CD4-positive, alpha-beta memory T cell (primary cell): ENCODE measurements around the gene TSHZ2. TPM values are rescaled to one million over a fixed set of nuclear protein-coding genes. Genes with fewer than 3 reads are reported as not detected.
A peak's percentile ranks its signal among the peaks of the same experiment; 100 is the strongest.

Source experiments
- CTCF ChIA-PET: fragments of 350-600 bp; sonication (Branson Sonifier 250); formaldehyde crosslinking; loops from one replicate; lab custom pipeline; 2021; ENCODE audit warnings: inconsistent platforms; ENCODE audit not compliant: partially characterized antibody; lab: Charles Lee
- POLR2A ChIA-PET: fragments of 350-600 bp; sonication (Branson Sonifier 250); formaldehyde crosslinking; loops from one replicate; lab custom pipeline; 2021; ENCODE audit not compliant: partially characterized antibody; lab: Charles Lee
- DNase-seq, 5 donors: peaks; one replicate each; pipeline versions ENCODE4 v3.0.0 to v3.0.0-alpha.2; 2020 to 2022; ENCODE audit warnings: mixed read lengths in 1 of 5
- H3K27ac ChIP-seq: one replicate; pipeline ENCODE4 v1.7.0; 2013; ENCODE audit warnings: low read depth, low read length
- H3K27me3 ChIP-seq: 2 replicates; pipeline ENCODE4 v1.7.0; 2013; ENCODE audit warnings: mild to moderate bottlenecking, low read length, moderate library complexity; ENCODE audit not compliant: insufficient read depth
- H3K36me3 ChIP-seq: 2 replicates; pipeline ENCODE4 v1.7.0; 2013; ENCODE audit warnings: mild to moderate bottlenecking, low read length, moderate library complexity; ENCODE audit not compliant: insufficient read depth
- H3K4me1 ChIP-seq: 2 replicates; pipeline ENCODE4 v1.7.0; 2013; ENCODE audit warnings: mild to moderate bottlenecking, low read length, moderate library complexity; ENCODE audit not compliant: insufficient read depth
- H3K4me3 ChIP-seq, 2 donors: one replicate each; pipeline ENCODE4 v1.7.0; 2013; ENCODE audit warnings: low read length in 2 of 2, mild to moderate bottlenecking in 1 of 2
- H3K9me3 ChIP-seq, 2 donors: one replicate each; pipeline ENCODE4 v1.7.0; 2013; ENCODE audit warnings: low read length in 2 of 2, control low read depth in 1 of 2; ENCODE audit not compliant: control insufficient read depth in 1 of 2
- H3K27ac Mint-ChIP-seq, 7 donors: one replicate each; pipeline ENCODE4 v1.8.0; 2020 to 2021; ENCODE audit warnings: mixed read lengths in 7 of 7, mild to moderate bottlenecking in 6 of 7, inconsistent platforms in 3 of 7, moderate library complexity in 3 of 7
- H3K27me3 Mint-ChIP-seq, 2 donors: one replicate each; pipeline ENCODE4 v1.8.0; 2020 to 2021; ENCODE audit warnings: mixed read lengths in 2 of 2
- H3K36me3 Mint-ChIP-seq, 2 donors: one replicate each; pipeline ENCODE4 v1.8.0; 2020 to 2021; ENCODE audit warnings: mixed read lengths in 2 of 2, inconsistent platforms in 1 of 2, mild to moderate bottlenecking in 1 of 2
- H3K4me1 Mint-ChIP-seq, 4 donors: one replicate each; pipeline ENCODE4 v1.8.0; 2020 to 2021; ENCODE audit warnings: mixed read lengths in 4 of 4, mild to moderate bottlenecking in 1 of 4
- H3K4me3 Mint-ChIP-seq, 8 donors: one replicate each; pipeline ENCODE4 v1.8.0; 2020 to 2021; ENCODE audit warnings: mixed read lengths in 8 of 8, mild to moderate bottlenecking in 7 of 8, moderate library complexity in 6 of 8, inconsistent platforms in 3 of 8
- H3K9me3 Mint-ChIP-seq, 8 donors: one replicate each; pipeline ENCODE4 v1.8.0; 2020 to 2021; ENCODE audit warnings: mixed read lengths in 8 of 8, mild to moderate bottlenecking in 5 of 8, inconsistent platforms in 3 of 8, moderate library complexity in 1 of 8
- intact Hi-C: fragments of 100-400 bp; cut with micrococcal nuclease; formaldehyde crosslinking; loops from one replicate; pipeline ENCODE4 v1.15.1; 2023
- polyA plus RNA-seq, 2 donors: library from polyadenylated mRNA; unstranded; fragments of 300-500 nt; fragmentation: Illumina TruSeq; gene quantifications; one replicate each; pipeline ENCODE4 v1.2.3, GENCODE V29; 2021
- total RNA-seq, 2 experiments: library from RNA; stranded (reverse); gene quantifications; one replicate each; pipeline ENCODE4 v1.2.3, GENCODE V29; 2021

TSHZ2 gene
- total and polyA plus RNA-seq, 4 experiments from 2014 or later: 2.3 to 31.8 (median 17.1) TPM

DNA sequence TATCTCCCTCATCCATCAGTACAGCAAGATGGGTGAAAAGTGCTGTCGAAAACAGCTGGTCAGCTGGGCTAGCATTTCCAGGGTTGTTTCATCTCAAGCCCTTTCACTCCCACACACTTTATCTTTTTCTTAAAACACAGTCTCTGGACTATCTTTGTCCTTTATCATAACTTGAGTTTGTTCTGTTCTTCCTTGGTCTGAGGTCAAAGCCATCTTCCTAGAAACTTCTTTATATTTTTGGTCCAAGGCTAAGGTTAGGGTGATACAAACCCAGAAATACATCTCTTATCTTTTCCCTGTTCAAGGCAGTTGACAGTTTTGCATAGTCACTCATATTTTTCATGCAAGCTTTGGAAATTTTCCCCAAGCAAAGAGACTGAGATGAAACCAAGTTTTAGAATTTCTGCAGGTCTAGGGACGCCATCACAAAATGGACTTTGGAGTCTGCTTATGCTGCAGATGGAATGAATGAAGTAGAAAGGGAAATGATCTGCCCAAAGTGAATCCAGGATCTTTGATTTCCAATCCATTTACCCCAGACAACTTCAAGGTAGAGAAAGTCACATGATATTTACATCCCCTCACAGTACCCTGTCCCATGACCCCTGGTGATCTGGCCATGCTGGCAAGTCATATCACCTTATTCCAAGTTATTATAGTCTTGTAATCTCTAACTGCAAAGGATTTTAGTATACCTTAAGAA, 324.4 kb downstream of the TSHZ2 start:
- no peak for DNase-seq
- H3K9me3 ChIP-seq: no peaks in the 10 kb centered on the region
- CTCF ChIA-PET: interaction anchor here (1.0 kb wide), 1 partner anchor 30 kb away, joined by 3 read pairs; no protein-coding TSS in a partner anchor

DNA sequence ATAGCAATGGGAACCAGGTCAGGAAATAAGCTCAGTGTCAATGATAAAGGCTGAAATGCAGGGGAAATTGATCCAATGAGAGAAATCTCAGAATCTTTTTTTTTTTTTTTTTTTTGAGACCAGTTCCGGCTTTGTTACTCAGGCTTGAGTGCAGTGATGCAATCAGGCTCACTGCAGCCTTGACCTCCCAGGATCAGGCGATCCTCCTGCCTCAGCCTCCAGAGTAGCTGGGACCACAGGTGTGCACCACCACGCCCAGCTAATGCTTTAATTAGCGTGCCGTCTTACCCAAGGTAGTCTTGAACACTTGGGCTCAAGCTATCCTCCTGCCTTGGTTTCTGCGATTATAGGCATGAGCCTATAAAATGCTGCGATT, 325.0 kb downstream of the TSHZ2 start:
- no peak for DNase-seq
- CTCF ChIA-PET: interaction anchor here (1.0 kb wide), 1 partner anchor 29 kb away, joined by 3 read pairs; no protein-coding TSS in a partner anchor
- no peak overlapping the region for H3K4me3 Mint-ChIP-seq
- POLR2A ChIA-PET: interaction anchor here (0.7 kb wide), 1 partner anchor 260 kb away, joined by 3 read pairs; no protein-coding TSS in a partner anchor
- H3K9me3 ChIP-seq: no peaks in the 10 kb centered on the region
- no peaks in the 10 kb centered on the region for H3K4me1 Mint-ChIP-seq
- H3K27me3 ChIP-seq: no peaks in the 10 kb centered on the region
- no peaks in the 10 kb centered on the region for H3K9me3 Mint-ChIP-seq
- H3K27me3 Mint-ChIP-seq: peaks cover 0 to 8% of the 10 kb centered on the region in 2 donors
- H3K4me3 ChIP-seq: no peak overlapping the region
- no peaks in the 10 kb centered on the region for H3K4me1 ChIP-seq
- no peak overlapping the region for H3K27ac Mint-ChIP-seq
- intact Hi-C loops: no loop called here
- no peaks in the 10 kb centered on the region for H3K36me3 ChIP-seq
- H3K27ac ChIP-seq: no peak overlapping the region
- no peaks in the 10 kb centered on the region for H3K36me3 Mint-ChIP-seq

More for the DNA sequence above, 324.4 kb downstream of the TSHZ2 start:
- Mint-ChIP-seq H3K27ac (no peak overlapping the region), H3K27me3 (peaks cover 0 to 8% of the 10 kb centered on the region in 2 donors), H3K4me1 (no peaks in the 10 kb centered on the region), H3K36me3 (no peaks in the 10 kb centered on the region), H3K4me3 (no peak overlapping the region), H3K9me3 (no peaks in the 10 kb centered on the region)
- H3K4me1 ChIP-seq: no peaks in the 10 kb centered on the region
- POLR2A ChIA-PET: interaction anchor here (0.7 kb wide), 1 partner anchor 260 kb away, joined by 3 read pairs; no protein-coding TSS in a partner anchor
- no peak overlapping the region for H3K27ac ChIP-seq
- no peaks in the 10 kb centered on the region for H3K36me3 ChIP-seq
- H3K4me3 ChIP-seq: no peak overlapping the region
- no peaks in the 10 kb centered on the region for H3K27me3 ChIP-seq
- intact Hi-C loops: no loop called here

DNA sequence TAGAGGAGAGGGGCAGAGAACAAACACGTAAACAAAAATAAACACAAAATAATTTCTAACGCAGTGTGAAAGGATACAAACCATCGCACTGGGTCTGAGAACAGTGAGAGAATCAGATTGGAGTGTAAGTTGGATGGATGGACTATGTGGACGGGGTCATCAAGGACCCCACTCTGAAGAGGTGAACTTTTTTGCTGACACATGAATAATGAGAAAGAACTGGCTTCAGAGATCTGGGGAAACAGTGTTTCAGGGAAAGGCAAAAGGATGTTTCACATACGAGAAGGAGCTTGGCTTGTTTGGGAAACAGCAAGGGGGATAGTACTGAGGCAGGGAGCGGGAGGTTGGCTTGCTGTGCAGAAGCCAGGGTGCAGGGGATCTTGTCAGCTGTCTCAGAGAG, 326.1 kb downstream of the TSHZ2 start:
- CTCF ChIA-PET: no interaction called here
- Mint-ChIP-seq H3K27me3 (peaks cover 0 to 4% of the 10 kb centered on the region in 2 donors), H3K4me3 (no peak overlapping the region), H3K9me3 (no peaks in the 10 kb centered on the region), H3K4me1 (no peaks in the 10 kb centered on the region), H3K36me3 (no peaks in the 10 kb centered on the region), H3K27ac (peak overlapping the region in 1 of 7 donors; percentile 38)
- Histone ChIP-seq H3K27ac (no peak overlapping the region), H3K27me3 (no peaks in the 10 kb centered on the region), H3K4me3 (no peak overlapping the region), H3K9me3 (no peaks in the 10 kb centered on the region), H3K36me3 (no peaks in the 10 kb centered on the region), H3K4me1 (no peaks in the 10 kb centered on the region)
- DNase-seq: no peak
- intact Hi-C loops: no loop called here
- POLR2A ChIA-PET: no interaction called here

DNA sequence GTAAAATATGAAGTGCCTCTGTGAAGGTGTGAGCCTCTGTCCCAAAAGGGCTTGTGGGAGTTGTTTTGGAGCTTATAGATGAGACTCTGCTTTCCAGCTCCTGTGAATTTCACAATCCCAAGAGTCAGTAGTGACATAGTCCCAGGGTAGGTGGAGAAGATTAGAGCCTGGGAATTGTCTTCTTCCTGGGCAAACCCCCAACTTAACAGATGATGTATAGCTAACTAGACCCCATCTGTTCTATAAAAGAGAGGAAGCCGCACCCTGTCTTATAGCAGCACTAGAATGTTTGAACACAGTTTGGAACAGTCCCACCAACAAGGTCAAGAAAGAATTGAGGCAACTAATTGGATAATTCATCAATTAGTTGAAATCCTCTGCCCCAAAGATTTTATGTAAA, 326.8 kb downstream of the TSHZ2 start:
- Histone ChIP-seq H3K4me3 (no peak overlapping the region), H3K9me3 (no peaks in the 10 kb centered on the region), H3K36me3 (no peaks in the 10 kb centered on the region), H3K27ac (no peak overlapping the region), H3K27me3 (no peaks in the 10 kb centered on the region), H3K4me1 (no peaks in the 10 kb centered on the region)
- H3K27me3 Mint-ChIP-seq: peaks cover 0 to 4% of the 10 kb centered on the region in 2 donors
- no peaks in the 10 kb centered on the region for H3K4me1 Mint-ChIP-seq
- POLR2A ChIA-PET: no interaction called here
- H3K27ac Mint-ChIP-seq: no peak overlapping the region
- no peaks in the 10 kb centered on the region for H3K36me3 Mint-ChIP-seq
- H3K4me3 Mint-ChIP-seq: no peak overlapping the region
- no peak for DNase-seq
- intact Hi-C loops: no loop called here
- CTCF ChIA-PET: no interaction called here
- H3K9me3 Mint-ChIP-seq: no peaks in the 10 kb centered on the region

DNA sequence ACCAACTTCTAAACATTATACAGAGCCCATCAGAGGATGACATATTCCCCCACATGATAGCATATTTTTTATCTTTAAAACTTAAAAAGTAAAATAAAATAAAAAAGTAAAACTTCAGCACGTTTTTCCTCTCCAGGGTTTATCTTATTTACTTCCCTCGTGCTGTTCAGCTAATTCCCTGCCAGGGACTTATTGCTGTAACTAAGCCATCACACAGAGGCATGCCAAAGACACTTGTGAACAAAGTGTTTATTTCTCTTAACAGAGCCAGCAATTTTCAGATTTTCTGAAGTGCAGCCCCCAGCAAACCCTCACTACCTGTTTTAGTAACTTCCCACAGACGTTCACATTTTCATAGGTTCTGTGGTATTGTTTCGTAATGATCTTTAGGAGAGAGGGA, 327.7 kb downstream of the TSHZ2 start:
- ChIA-PET POLR2A (no interaction called here), CTCF (no interaction called here)
- Histone ChIP-seq H3K27me3 (no peaks in the 10 kb centered on the region), H3K4me3 (no peak overlapping the region), H3K27ac (no peak overlapping the region), H3K36me3 (no peaks in the 10 kb centered on the region), H3K9me3 (no peaks in the 10 kb centered on the region), H3K4me1 (no peaks in the 10 kb centered on the region)
- Mint-ChIP-seq H3K4me1 (no peaks in the 10 kb centered on the region), H3K27ac (no peak overlapping the region), H3K27me3 (peaks cover 0 to 4% of the 10 kb centered on the region in 2 donors), H3K9me3 (no peaks in the 10 kb centered on the region), H3K4me3 (no peak overlapping the region), H3K36me3 (peaks cover 1 to 4% of the 10 kb centered on the region in 2 donors)
- DNase-seq: no peak
- intact Hi-C loops: no loop called here

DNA sequence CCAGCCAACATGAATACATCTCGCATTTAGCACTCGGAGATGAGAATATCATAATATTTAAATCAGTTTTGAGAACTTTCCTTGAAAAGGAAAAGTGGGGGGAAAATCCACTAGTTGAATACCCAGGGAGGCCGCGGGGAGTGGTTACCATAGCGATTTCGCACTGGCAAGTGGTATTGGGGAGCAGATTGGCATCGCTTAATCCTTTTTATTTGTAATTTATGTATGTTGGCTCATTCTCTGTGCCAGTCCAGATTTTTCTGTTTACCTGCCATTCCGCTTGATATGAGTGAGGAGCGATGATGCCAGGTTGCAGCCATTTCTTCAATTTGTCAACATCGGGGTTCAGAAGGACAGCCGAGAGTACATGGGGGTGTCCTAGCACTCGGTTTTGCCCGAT, 329.7 kb downstream of the TSHZ2 start:
- Mint-ChIP-seq H3K9me3 (no peaks in the 10 kb centered on the region), H3K36me3 (peaks cover 1 to 4% of the 10 kb centered on the region in 2 donors)
- POLR2A ChIA-PET: no interaction called here

DNA sequence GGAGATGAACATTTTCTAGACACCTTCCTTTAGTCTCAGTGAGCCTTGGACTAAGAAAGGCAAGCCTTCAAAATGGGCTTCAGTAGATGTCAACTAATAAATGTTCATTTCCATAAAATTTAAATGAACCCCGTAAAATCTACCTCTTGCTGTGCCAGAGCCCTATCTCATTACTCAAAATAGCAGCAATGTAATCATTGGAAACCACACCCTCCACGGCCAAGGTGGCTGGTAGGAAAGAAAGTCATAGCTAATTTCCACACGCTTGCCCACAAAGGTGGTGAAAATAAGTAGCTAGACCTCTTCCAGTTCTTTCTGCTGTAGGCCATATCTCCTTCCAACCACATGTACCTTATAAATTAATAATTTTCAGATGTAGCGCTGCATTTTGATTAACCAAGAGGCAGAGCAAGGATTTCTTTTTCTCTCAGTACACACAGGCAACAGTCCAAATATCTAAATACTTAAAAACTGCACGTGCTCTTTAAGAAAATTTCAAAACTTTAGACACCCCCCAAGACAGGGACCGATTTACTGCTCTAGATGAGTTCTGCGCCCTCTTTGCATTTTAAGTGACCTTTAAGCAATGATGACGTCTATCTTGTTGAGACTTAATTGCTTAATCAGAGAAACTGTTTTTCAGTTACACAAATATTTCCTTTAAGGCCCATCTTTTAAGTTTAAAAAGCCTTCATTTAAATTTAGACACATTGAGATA, 330.7 kb downstream of the TSHZ2 start:
- Histone ChIP-seq H3K4me1 (no peaks in the 10 kb centered on the region), H3K27ac (no peak overlapping the region), H3K36me3 (no peaks in the 10 kb centered on the region), H3K27me3 (no peaks in the 10 kb centered on the region), H3K9me3 (no peaks in the 10 kb centered on the region), H3K4me3 (no peak overlapping the region)
- POLR2A ChIA-PET: no interaction called here
- DNase-seq: no peak
- CTCF ChIA-PET: no interaction called here
- no peaks in the 10 kb centered on the region for H3K4me1 Mint-ChIP-seq
- H3K9me3 Mint-ChIP-seq: no peaks in the 10 kb centered on the region
- H3K4me3 Mint-ChIP-seq: no peak overlapping the region
- peaks cover 1 to 4% of the 10 kb centered on the region in 2 donors for H3K36me3 Mint-ChIP-seq
- peaks cover 0 to 5% of the 10 kb centered on the region in 2 donors for H3K27me3 Mint-ChIP-seq
- no peak overlapping the region for H3K27ac Mint-ChIP-seq
- intact Hi-C loops: no loop called here

More for the DNA sequence above, 329.7 kb downstream of the TSHZ2 start:
- no peak overlapping the region for H3K4me3 Mint-ChIP-seq
- Histone ChIP-seq H3K27me3 (no peaks in the 10 kb centered on the region), H3K36me3 (no peaks in the 10 kb centered on the region), H3K27ac (no peak overlapping the region), H3K4me3 (no peak overlapping the region), H3K4me1 (no peaks in the 10 kb centered on the region), H3K9me3 (no peaks in the 10 kb centered on the region)
- no peak for DNase-seq
- CTCF ChIA-PET: no interaction called here
- H3K27ac Mint-ChIP-seq: no peak overlapping the region
- intact Hi-C loops: no loop called here
- peaks cover 0 to 4% of the 10 kb centered on the region in 2 donors for H3K27me3 Mint-ChIP-seq
- H3K4me1 Mint-ChIP-seq: no peaks in the 10 kb centered on the region
